Smooth muscle cell of the coronary artery (primary cell): ENCODE results near the gene ZNF26. TPM values are rescaled to one million over a fixed set of nuclear protein-coding genes. Genes with fewer than 3 reads are reported as not detected.

Experiments
- total RNA-seq: library from RNA; depleted of rRNA; stranded (reverse); fragments of >200 nt; gene quantifications from 2 replicates; pipeline ENCODE4 v1.2.3, GENCODE V29; 2014; ENCODE audit warnings: low replicate concordance

The ZNF26 gene
- total RNA-seq, result 5.1 and 11.7 TPM in 2 replicates

GRCh38 chr12:132986001-132986884 is at the start of gene ZNF26:
ZNF26 (plus strand) TSS chr12:132986367; CDS start chr12:132986841, 474 bp downstream.

GRCh38 chr12:132956011-132956788 is 30.0 kb upstream of the ZNF26 start, which contains the start of gene ZNF605:
ZNF605 (minus strand) TSS chr12:132956306; CDS start chr12:132945635, 10,671 bp downstream.

GRCh38 chr12:133037207-133038005 is 51.2 kb downstream of the ZNF26 start, which contains the start of gene ZNF84:
ZNF84 (plus strand) TSS chr12:133037509; CDS start chr12:133041468, 3,959 bp downstream.

Other genes with a start within 250 kb of the ZNF26 start
- 59.5 and 110 TPM in 2 replicates for gene ANKLE2, start 224.5 kb upstream of the ZNF26 start, total RNA-seq
- gene GOLGA3, start 157.5 kb upstream of the ZNF26 start, total RNA-seq, result 145 and 157 TPM in 2 replicates
- gene CHFR, start 98.8 kb upstream of the ZNF26 start, total RNA-seq, result 26.2 and 39.8 TPM in 2 replicates
- 8.0 and 8.2 TPM in 2 replicates for gene ZNF605, start 30.1 kb upstream of the ZNF26 start, total RNA-seq
- gene ZNF84, start 51.1 kb downstream of the ZNF26 start, total RNA-seq, result 19.2 and 23.3 TPM in 2 replicates
- 17.0 and 40.1 TPM in 2 replicates for gene ZNF140, start 94.6 kb downstream of the ZNF26 start, total RNA-seq
- 0.53 and 0.94 TPM in 2 replicates for gene ZNF891, start 143.9 kb downstream of the ZNF26 start, total RNA-seq
- gene ZNF10, start 144.3 kb downstream of the ZNF26 start, total RNA-seq, result 8.3 TPM in 2 replicates
- 26.2 and 30.5 TPM in 2 replicates for gene ZNF268, start 195.1 kb downstream of the ZNF26 start, total RNA-seq
- gene ANHX, start 249.5 kb downstream of the ZNF26 start, total RNA-seq, result not detected in 2 replicates